OCI-LY1 (cell line): ENCODE data around the gene KHDC4.

ENCODE experiments used
- CTCF ChIP-seq: fragments of 200-600 bp; sonication (generic), shearing (Covaris generic); IDR thresholded peaks from 2 replicates; pipeline ENCODE4 v1.5.1; 2017; ENCODE audit warnings: mild to moderate bottlenecking, antibody characterized with exemption, low read length, moderate library complexity, mixed read lengths
- EZH2 ChIP-seq: fragments of 200-600 bp; sonication (generic), shearing (Covaris generic); IDR thresholded peaks from 2 replicates; pipeline ENCODE4 v1.8.0; 2017; ENCODE audit warnings: borderline replicate concordance, mixed run types, mild to moderate bottlenecking, antibody characterized with exemption, low read length, moderate library complexity, mixed read lengths

- no peak for TF ChIP-seq CTCF
- TF ChIP-seq EZH2: no peak
Measured at GRCh38 chr1:155962599-155963211, 28.5 kb upstream of the KHDC4 start.
